ENCODE measurements around the gene BRMS1. TPM values are rescaled to one million over a fixed set of nuclear protein-coding genes. Genes with fewer than 3 reads are reported as not detected.
A peak's percentile ranks its signal among the peaks of the same experiment; 100 is the strongest.

Gene BRMS1
- total RNA-seq, 1 donor from 2014 or later, result 28.2 TPM

DNA sequence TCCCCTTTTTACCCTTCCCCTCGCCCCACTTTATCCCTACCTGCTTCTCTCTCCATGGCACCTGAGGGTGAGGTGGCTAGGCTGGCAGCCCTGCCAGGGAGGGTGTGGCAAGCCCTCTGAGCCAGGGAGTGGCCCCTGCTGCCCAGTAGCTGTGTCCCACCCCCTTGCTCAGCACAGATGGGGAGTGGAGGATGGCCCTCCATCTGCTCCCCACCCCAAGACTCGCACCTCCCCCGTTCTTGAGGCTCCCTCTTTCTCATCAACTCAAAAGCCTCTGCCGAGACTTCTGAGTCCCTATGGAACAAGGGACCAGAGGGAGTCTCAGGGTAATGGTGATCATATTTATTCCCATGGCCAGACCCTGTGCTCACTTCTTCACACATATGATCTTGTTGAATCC is 51.6 kb downstream of the BRMS1 start:
- Histone ChIP-seq H3K4me1 (ENCODE audit: control insufficient read depth in 3 of 3, insufficient read depth in 3 of 3, low read length in 3 of 3) (peaks cover 7 to 19% (median 12%) of the 10 kb centered on the region in 3 donors), H3K36me3 (ENCODE audit: control insufficient read depth in 3 of 3, insufficient read depth in 3 of 3, low read length in 3 of 3) (no peaks in the 10 kb centered on the region), H3K9me3 (ENCODE audit: control insufficient read depth in 3 of 3, low read length in 3 of 3) (no peaks in the 10 kb centered on the region), H3K9ac (ENCODE audit: low read depth in 1 of 3, low read length in 3 of 3) (no peak overlapping the region), H3K27ac (ENCODE audit: low read depth, low read length) (no peak overlapping the region), H3K27me3 (ENCODE audit: control insufficient read depth in 3 of 3, insufficient read depth in 3 of 3, low read length in 3 of 3) (peaks cover 37 to 54% (median 39%) of the 10 kb centered on the region in 3 donors), H3K4me3 (ENCODE audit: low read length in 3 of 3) (no peak overlapping the region)

DNA sequence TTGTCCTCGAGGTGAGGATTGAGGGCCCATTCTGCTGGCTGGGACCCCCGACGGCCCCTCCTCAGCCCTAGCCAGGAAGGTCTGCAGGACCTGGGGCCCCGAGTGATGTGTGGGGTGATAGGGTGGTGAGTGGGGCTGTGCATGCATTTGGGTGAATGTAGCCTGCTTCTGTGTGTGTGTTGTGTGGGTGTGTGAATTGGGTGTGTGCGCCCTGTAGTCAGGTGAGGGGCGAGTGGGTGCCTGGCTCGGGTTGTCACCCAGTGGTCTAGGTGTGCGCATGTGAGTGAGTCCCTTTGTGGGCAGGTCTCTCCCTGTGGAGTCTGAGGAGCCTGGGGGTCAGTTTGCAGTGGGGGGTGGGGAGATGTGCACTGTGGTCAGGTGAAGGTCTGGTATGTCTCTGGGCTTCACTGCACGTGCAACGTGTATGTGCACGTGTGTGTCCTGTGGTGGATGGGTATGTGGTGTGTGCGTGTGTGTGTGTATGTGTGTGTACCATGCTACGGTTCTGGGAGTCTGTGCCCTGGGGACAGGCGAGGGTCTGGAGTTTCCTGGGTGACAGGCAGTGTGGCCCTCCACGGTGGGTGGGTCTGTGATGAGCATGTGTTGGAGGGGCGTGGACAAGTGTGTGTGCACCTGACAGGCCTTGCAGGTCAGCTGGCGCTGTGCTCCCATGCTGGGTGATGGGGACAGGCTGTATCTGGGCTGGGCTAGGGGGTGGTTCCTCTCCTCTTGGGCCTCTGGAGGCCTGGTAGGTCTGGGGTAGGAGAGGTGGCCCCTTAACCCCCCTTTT is 52.2 kb downstream of the BRMS1 start:
- Histone ChIP-seq H3K4me1 (ENCODE audit: control insufficient read depth in 3 of 3, insufficient read depth in 3 of 3, low read length in 3 of 3) (peaks cover 13 to 25% (median 18%) of the 10 kb centered on the region in 3 donors), H3K9me3 (ENCODE audit: control insufficient read depth in 3 of 3, low read length in 3 of 3) (no peaks in the 10 kb centered on the region), H3K27ac (ENCODE audit: low read depth, low read length) (no peak overlapping the region), H3K9ac (ENCODE audit: low read depth in 1 of 3, low read length in 3 of 3) (no peak overlapping the region), H3K4me3 (ENCODE audit: low read length in 3 of 3) (no peak overlapping the region), H3K27me3 (ENCODE audit: control insufficient read depth in 3 of 3, insufficient read depth in 3 of 3, low read length in 3 of 3) (peaks cover 37 to 54% (median 39%) of the 10 kb centered on the region in 3 donors), H3K36me3 (ENCODE audit: control insufficient read depth in 3 of 3, insufficient read depth in 3 of 3, low read length in 3 of 3) (no peaks in the 10 kb centered on the region)

DNA sequence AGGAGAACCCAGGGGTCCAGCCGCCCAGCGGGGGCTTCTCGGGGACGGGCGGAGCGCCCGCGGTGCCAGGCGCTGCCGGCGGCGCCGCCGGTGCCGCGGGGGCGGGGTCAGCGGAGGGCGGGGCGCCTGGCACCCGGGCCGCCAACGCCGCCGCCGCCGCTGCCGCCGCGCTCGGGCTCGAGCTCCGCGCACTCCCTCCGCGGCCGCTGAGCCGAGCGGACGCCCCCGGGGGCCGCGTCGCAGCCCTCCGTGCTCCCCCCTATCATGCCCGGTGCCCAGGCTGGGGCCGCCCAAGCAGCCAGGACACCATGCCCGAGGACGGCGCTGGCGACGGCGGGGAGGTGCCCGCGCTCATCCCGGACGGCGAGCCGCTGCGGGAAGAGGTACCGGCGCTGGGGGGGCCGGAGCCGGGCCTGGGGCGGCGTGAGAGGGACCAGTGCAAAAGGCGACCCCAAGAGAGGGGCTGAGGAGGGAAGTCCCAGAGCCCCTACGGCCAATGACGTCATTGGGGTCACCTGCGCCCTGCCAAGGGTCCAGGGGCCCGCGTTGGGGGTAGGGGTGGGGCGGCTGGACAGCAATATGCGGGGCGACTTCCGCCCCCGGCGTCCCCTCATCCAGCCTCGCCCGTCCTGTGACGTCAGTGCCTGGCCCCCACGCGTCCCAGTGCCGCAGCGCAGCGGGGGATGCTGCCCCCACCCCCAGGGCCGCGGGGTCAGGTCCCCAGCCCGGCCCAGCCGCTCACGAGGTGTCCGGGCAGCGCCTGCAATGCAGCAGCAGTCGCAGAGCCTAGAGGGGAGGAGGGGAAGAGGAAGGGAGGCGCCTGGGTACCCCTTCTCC is 53.0 kb downstream of the BRMS1 start, which contains the start of gene TMEM151A:
TMEM151A (plus strand) TSS at position 189 of the 837 bp plus-strand sequence; CDS start at position 309, 120 bp downstream.
- no peak within 1 kb of the TSS for H3K27ac ChIP-seq (ENCODE audit: low read depth, low read length)
- peak within 1 kb of the TSS in 1 of 3 donors; percentile 43 for H3K4me3 ChIP-seq (ENCODE audit: low read length in 3 of 3)
- no peak within 1 kb of the TSS for H3K9ac ChIP-seq (ENCODE audit: low read depth in 1 of 3, low read length in 3 of 3)
- peaks cover 16 to 32% (median 26%) of the 10 kb centered on the region in 3 donors for H3K4me1 ChIP-seq (ENCODE audit: control insufficient read depth in 3 of 3, insufficient read depth in 3 of 3, low read length in 3 of 3)
- H3K9me3 ChIP-seq (ENCODE audit: control insufficient read depth in 3 of 3, low read length in 3 of 3), result no peaks in the 10 kb centered on the region
- H3K27me3 ChIP-seq (ENCODE audit: control insufficient read depth in 3 of 3, insufficient read depth in 3 of 3, low read length in 3 of 3), result peaks cover 37 to 53% (median 39%) of the 10 kb centered on the region in 3 donors
- H3K36me3 ChIP-seq (ENCODE audit: control insufficient read depth in 3 of 3, insufficient read depth in 3 of 3, low read length in 3 of 3), result peaks cover 0 to 3% (median under 1%) of the 10 kb centered on the region in 3 donors

DNA sequence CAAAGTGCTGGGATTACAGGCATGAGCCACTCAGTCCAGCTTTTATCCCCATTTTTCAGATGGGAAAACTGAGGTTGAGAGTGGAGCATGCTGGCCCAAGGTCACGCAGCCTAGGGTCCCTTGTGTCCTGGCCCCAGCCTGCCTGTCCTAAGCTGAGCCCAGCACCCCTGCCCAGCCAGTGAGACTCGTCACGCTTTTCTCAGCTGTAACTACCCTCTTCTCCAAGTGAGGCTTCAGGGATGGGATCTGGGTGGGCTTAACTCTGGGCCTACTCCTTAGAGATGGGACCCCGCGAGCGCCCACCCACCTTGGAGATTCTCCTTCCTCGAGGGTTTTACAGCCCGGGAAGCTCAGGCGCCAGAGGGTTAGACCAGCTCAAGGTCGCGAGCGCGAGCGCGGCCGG is 53.6 kb downstream of the BRMS1 start:
- Histone ChIP-seq H3K27me3 (ENCODE audit: control insufficient read depth in 3 of 3, insufficient read depth in 3 of 3, low read length in 3 of 3) (peaks cover 37 to 47% (median 39%) of the 10 kb centered on the region in 3 donors), H3K4me1 (ENCODE audit: control insufficient read depth in 3 of 3, insufficient read depth in 3 of 3, low read length in 3 of 3) (peaks cover 16 to 38% (median 30%) of the 10 kb centered on the region in 3 donors), H3K27ac (ENCODE audit: low read depth, low read length) (no peak overlapping the region), H3K36me3 (ENCODE audit: control insufficient read depth in 3 of 3, insufficient read depth in 3 of 3, low read length in 3 of 3) (peaks cover 0 to 6% (median 5%) of the 10 kb centered on the region in 3 donors), H3K9me3 (ENCODE audit: control insufficient read depth in 3 of 3, low read length in 3 of 3) (no peaks in the 10 kb centered on the region), H3K4me3 (ENCODE audit: low read length in 3 of 3) (no peak overlapping the region), H3K9ac (ENCODE audit: low read depth in 1 of 3, low read length in 3 of 3) (no peak overlapping the region)

DNA sequence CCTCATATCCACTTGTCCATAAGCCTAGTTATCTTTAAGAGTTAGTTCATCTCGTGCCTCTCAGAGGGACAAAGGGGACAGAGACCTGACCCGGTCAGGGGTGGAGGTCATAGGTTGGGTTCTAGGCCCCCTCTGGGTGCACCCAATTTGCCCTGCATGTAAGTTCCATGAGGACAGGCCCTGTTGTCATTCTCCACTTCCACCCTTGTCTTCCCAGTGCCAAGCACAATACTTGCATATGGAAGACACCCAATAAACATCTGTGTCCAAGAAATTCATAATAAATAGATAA is 54.6 kb downstream of the BRMS1 start:
- H3K9ac ChIP-seq (ENCODE audit: low read depth in 1 of 3, low read length in 3 of 3), result no peak overlapping the region
- H3K9me3 ChIP-seq (ENCODE audit: control insufficient read depth in 3 of 3, low read length in 3 of 3), result no peaks in the 10 kb centered on the region
- peaks cover 6 to 9% (median 8%) of the 10 kb centered on the region in 3 donors for H3K36me3 ChIP-seq (ENCODE audit: control insufficient read depth in 3 of 3, insufficient read depth in 3 of 3, low read length in 3 of 3)
- no peak overlapping the region for H3K27ac ChIP-seq (ENCODE audit: low read depth, low read length)
- H3K27me3 ChIP-seq (ENCODE audit: control insufficient read depth in 3 of 3, insufficient read depth in 3 of 3, low read length in 3 of 3), result peaks cover 31 to 38% (median 33%) of the 10 kb centered on the region in 3 donors
- H3K4me1 ChIP-seq (ENCODE audit: control insufficient read depth in 3 of 3, insufficient read depth in 3 of 3, low read length in 3 of 3), result peaks cover 16 to 48% (median 38%) of the 10 kb centered on the region in 3 donors
- H3K4me3 ChIP-seq (ENCODE audit: low read length in 3 of 3), result peak overlapping the region in 1 of 3 donors; percentile 93

DNA sequence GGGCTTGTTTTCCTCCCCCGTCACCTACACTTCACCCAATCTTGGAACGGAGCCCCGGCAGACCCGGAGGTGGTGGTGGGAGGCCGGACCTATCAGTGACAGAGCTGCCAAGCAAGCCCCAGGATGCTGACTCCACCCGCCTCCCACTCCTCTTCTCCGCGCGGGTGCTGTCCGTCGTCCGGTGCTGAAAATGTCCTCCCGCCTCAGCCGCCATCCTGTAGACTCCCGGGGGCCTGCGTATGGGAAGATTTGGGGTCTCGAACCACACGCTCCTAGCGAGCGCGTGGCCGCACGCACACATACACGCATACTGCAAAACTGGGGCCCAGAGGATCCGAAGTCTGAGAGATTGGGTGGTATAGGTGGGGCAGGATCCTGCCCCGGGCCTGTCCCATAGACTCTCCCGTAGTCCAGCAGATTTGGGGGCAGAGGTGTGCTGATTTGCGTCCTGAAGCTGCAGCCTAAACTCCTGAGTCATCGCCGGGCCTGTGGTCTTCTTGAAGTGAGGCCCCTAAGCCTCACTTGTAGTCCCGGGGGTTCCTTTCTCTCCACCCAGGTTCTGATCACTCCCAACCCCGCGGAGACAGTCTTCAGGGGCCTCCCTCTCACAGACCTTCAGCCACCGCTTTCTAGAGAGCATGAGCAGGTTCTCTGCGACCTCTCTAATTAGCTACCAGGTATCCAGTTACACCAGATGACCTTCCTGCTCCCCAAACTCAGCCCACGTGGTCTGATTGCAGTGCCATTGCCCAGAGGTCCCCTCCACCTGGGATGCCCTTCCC is 55.2 kb downstream of the BRMS1 start:
- H3K36me3 ChIP-seq (ENCODE audit: control insufficient read depth in 3 of 3, insufficient read depth in 3 of 3, low read length in 3 of 3), result peaks cover 10 to 14% (median 11%) of the 10 kb centered on the region in 3 donors

DNA sequence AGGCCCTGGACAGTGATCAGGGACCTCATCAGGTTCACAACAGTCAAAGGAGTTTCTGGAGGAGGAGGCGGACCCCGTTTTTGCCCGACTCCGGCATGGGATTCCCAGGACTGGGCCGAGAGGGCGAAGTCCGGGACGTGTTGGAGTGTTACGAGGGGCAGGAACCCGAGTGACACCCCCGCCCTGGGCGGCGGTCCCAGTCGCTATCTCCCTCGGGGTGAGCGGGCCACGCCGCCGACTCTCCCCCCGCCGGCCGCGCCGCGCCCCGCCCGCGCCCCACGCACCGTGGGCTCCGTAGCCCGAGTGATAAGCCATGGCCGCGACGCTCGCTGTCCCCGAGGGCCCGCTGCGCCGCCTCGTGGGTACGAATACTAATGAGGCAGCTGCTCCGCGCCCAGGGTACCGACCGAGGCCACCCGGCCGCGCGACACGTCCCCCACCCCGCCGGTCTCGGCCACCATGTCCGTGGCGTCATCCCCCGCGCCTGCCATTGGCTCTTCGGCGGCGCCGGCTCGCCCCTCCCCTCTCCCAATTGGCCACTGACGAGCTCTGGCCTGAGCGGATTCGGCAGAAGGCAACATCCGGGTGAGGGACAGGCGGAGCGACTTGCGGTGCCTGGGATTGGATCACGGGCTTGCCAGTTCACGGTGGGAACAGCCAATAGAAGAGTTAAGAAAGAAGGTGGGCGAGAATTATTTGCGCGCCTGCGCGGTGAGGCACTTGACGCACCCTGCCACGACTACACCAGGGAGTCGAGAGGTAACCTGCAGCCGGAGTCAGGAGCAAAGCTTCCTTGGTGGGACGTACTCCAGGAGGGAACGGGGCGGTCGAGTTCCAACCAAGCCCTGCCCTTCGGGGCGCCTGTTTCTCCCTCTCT is 56.0 kb downstream of the BRMS1 start, which contains the start of gene YIF1A:
YIF1A (minus strand) TSS at position 473 of the 877 bp plus-strand sequence; CDS start at position 315, 158 bp downstream.
- Histone ChIP-seq H3K9me3 (ENCODE audit: control insufficient read depth in 3 of 3, low read length in 3 of 3) (no peaks in the 10 kb centered on the region), H3K9ac (ENCODE audit: low read depth in 1 of 3, low read length in 3 of 3) (peak within 1 kb of the TSS; percentile 86 to 93 (median 92)), H3K27me3 (ENCODE audit: control insufficient read depth in 3 of 3, insufficient read depth in 3 of 3, low read length in 3 of 3) (peaks cover 19 to 25% (median 22%) of the 10 kb centered on the region in 3 donors), H3K27ac (ENCODE audit: low read depth, low read length) (peak within 1 kb of the TSS; percentile 96), H3K4me1 (ENCODE audit: control insufficient read depth in 3 of 3, insufficient read depth in 3 of 3, low read length in 3 of 3) (peaks cover 16 to 50% (median 40%) of the 10 kb centered on the region in 3 donors), H3K36me3 (ENCODE audit: control insufficient read depth in 3 of 3, insufficient read depth in 3 of 3, low read length in 3 of 3) (peaks cover 17 to 21% (median 17%) of the 10 kb centered on the region in 3 donors), H3K4me3 (ENCODE audit: low read length in 3 of 3) (peak within 1 kb of the TSS; percentile 93 to 99 (median 95))

More for the DNA sequence above, 55.2 kb downstream of the BRMS1 start:
- H3K27me3 ChIP-seq (ENCODE audit: control insufficient read depth in 3 of 3, insufficient read depth in 3 of 3, low read length in 3 of 3), result peaks cover 28 to 33% (median 30%) of the 10 kb centered on the region in 3 donors
- H3K27ac ChIP-seq (ENCODE audit: low read depth, low read length), result peak overlapping the region; percentile 96
- H3K4me3 ChIP-seq (ENCODE audit: low read length in 3 of 3), result peak overlapping the region; percentile 93 to 99 (median 95)
- peak overlapping the region; percentile 69 to 83 (median 76) for H3K9ac ChIP-seq (ENCODE audit: low read depth in 1 of 3, low read length in 3 of 3)
- H3K4me1 ChIP-seq (ENCODE audit: control insufficient read depth in 3 of 3, insufficient read depth in 3 of 3, low read length in 3 of 3), result peaks cover 16 to 50% (median 40%) of the 10 kb centered on the region in 3 donors
- no peaks in the 10 kb centered on the region for H3K9me3 ChIP-seq (ENCODE audit: control insufficient read depth in 3 of 3, low read length in 3 of 3)

DNA sequence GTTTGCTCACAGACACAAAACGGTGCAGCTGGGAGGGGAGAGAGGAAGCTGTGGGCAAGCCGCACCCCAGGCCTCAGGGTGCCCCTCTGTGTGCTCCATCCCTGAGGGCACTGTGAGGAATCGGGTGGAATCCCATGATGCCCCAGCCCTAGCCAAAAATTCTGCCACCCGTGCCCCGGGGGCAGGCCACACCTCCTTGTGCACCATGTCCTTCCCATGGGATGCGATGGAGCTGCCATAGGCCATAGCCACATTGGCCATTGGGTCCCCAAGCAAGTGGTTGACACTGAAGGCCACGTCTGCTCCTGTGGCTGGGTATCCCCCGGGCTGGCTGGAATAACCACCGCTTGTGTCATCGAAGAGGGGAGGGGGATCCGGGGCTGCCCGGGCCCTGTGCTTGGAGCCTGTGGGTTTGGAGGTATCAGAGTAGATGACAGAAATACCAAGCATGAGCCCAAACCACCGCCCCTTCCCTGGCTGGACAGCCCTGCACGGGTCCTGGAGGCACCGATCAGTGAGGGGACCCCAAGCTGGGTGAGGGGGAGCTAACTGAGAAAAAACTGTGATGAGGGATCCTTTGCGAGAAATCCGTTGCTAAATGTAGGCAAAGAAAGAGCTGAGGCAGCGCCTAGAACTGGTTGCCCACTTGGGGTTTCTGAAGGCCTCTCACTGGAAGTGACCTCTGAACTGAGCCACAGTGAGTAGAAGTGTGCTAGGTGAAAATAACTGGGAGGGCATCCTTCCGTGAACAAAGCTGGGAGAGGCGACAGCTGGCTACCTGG is 56.8 kb downstream of the BRMS1 start:
- Histone ChIP-seq H3K27me3 (ENCODE audit: control insufficient read depth in 3 of 3, insufficient read depth in 3 of 3, low read length in 3 of 3) (peaks cover 13 to 16% (median 16%) of the 10 kb centered on the region in 3 donors), H3K4me3 (ENCODE audit: low read length in 3 of 3) (peak overlapping the region; percentile 84 to 91 (median 91)), H3K9ac (ENCODE audit: low read depth in 1 of 3, low read length in 3 of 3) (peak overlapping the region; percentile 86 to 93 (median 92)), H3K9me3 (ENCODE audit: control insufficient read depth in 3 of 3, low read length in 3 of 3) (no peaks in the 10 kb centered on the region), H3K27ac (ENCODE audit: low read depth, low read length) (peak overlapping the region; percentile 96), H3K4me1 (ENCODE audit: control insufficient read depth in 3 of 3, insufficient read depth in 3 of 3, low read length in 3 of 3) (peaks cover 16 to 50% (median 40%) of the 10 kb centered on the region in 3 donors), H3K36me3 (ENCODE audit: control insufficient read depth in 3 of 3, insufficient read depth in 3 of 3, low read length in 3 of 3) (peaks cover 17 to 21% (median 20%) of the 10 kb centered on the region in 3 donors)

Data from skeletal muscle tissue (tissue), 4 donors.